ENCODE data around the gene MMS22L. TPM values are rescaled to one million over a fixed set of nuclear protein-coding genes. Genes with fewer than 3 reads are reported as not detected.

MMS22L gene
- total and polyA plus RNA-seq, 2 experiments from 2014 or later, result 11.7 to 49.5 TPM

- no peaks in the 10 kb centered on the region for H4K20me1 ChIP-seq (replicated peaks; ENCODE audit: insufficient read depth)
- H3K27ac ChIP-seq (ENCODE audit: low read depth), result no peak overlapping the region
- H3K36me3 ChIP-seq (ENCODE audit: insufficient read depth), result no peaks in the 10 kb centered on the region
- H3K9me2 ChIP-seq (ENCODE audit: insufficient read depth), result no peaks in the 10 kb centered on the region
- peaks cover 1% of the 10 kb centered on the region for H3K27me3 Mint-ChIP-seq (ENCODE audit: insufficient read depth, low read depth, poor library complexity)
- no peak for TF ChIP-seq EZH2phosphoT487 (IDR thresholded peaks at IDR 0.05; ENCODE audit: unreplicated experiment)
- TF ChIP-seq ZNF114 (CRISPR knock-in tag; IDR thresholded peaks at IDR 0.05), result no peak
- no peak for TF ChIP-seq STAT1 (IDR thresholded peaks at IDR 0.05; ENCODE audit: unreplicated experiment)
- no peak for TF ChIP-seq CTCF (conservative IDR thresholded peaks at IDR 0.05; ENCODE audit: low read depth in 2 of 2)
- TF ChIP-seq CREB1 (CRISPR knock-in tag; IDR thresholded peaks at IDR 0.05; ENCODE audit: low read depth), result no peak
- TF ChIP-seq REST (IDR thresholded peaks at IDR 0.05; ENCODE audit: unreplicated experiment), result no peak
- no peak for DNase-seq (ENCODE audit: low spot score)
- ATAC-seq, result no peak
- peaks cover 4% of the 10 kb centered on the region for H3K4me1 Mint-ChIP-seq
- 0 out of 3 replicates have a peak, but pooled peaks cover 2% of the 10 kb centered on the region for H3K36me3 Mint-ChIP-seq (ENCODE audit: low read depth)
- H3F3A ChIP-seq (replicated peaks; ENCODE audit: low read depth), result no peaks in the 10 kb centered on the region
- H3K4me3 Mint-ChIP-seq, result no peak overlapping the region
- H3K9me3 Mint-ChIP-seq, result no peaks in the 10 kb centered on the region
- no peaks in the 10 kb centered on the region for H3K27me3 ChIP-seq (ENCODE audit: insufficient read depth)
- H3K4me2 ChIP-seq, result no peak overlapping the region
- peaks cover 6% of the 10 kb centered on the region for H3K4me1 ChIP-seq (ENCODE audit: insufficient read depth)
- no peak overlapping the region for H2AFZ ChIP-seq
- H3K79me2 ChIP-seq (replicated peaks; ENCODE audit: insufficient read depth), result no peaks in the 10 kb centered on the region
- H3K27ac Mint-ChIP-seq, result no peak overlapping the region
- H3K4me3 ChIP-seq, result no peak overlapping the region
Measured at GRCh38 chr6:97195117-97195516, 87.9 kb downstream of the MMS22L start.

- DNase-seq (ENCODE audit: low spot score), result no peak
- Mint-ChIP-seq H3K4me3 (no peak overlapping the region), H3K27me3 (ENCODE audit: insufficient read depth, low read depth, poor library complexity) (peaks cover 1% of the 10 kb centered on the region), H3K9me3 (no peaks in the 10 kb centered on the region), H3K36me3 (ENCODE audit: low read depth) (0 out of 3 replicates have a peak, but pooled peaks cover 2% of the 10 kb centered on the region), H3K4me1 (peaks cover 4% of the 10 kb centered on the region), H3K27ac (no peak overlapping the region)
- Histone ChIP-seq H3K27me3 (ENCODE audit: insufficient read depth) (no peaks in the 10 kb centered on the region), H3F3A (replicated peaks; ENCODE audit: low read depth) (no peaks in the 10 kb centered on the region), H3K4me3 (no peak overlapping the region), H3K27ac (ENCODE audit: low read depth) (no peak overlapping the region), H4K20me1 (replicated peaks; ENCODE audit: insufficient read depth) (no peaks in the 10 kb centered on the region; the same call in 1 of the 2 replicates), H2AFZ (no peak overlapping the region), H3K9me2 (ENCODE audit: insufficient read depth) (no peaks in the 10 kb centered on the region), H3K79me2 (replicated peaks; ENCODE audit: insufficient read depth) (no peaks in the 10 kb centered on the region), H3K4me1 (ENCODE audit: insufficient read depth) (peaks cover 6% of the 10 kb centered on the region), H3K4me2 (no peak overlapping the region), H3K36me3 (ENCODE audit: insufficient read depth) (no peaks in the 10 kb centered on the region)
- ATAC-seq, result no peak
- TF ChIP-seq ZNF114 (CRISPR knock-in tag; IDR thresholded peaks at IDR 0.05) (no peak), EZH2phosphoT487 (IDR thresholded peaks at IDR 0.05; ENCODE audit: unreplicated experiment) (no peak), CREB1 (CRISPR knock-in tag; IDR thresholded peaks at IDR 0.05; ENCODE audit: low read depth) (no peak), EZH2 (IDR thresholded peaks at IDR 0.05; ENCODE audit: low read depth, unreplicated experiment) (no peak), ZNF331 (CRISPR knock-in tag; IDR thresholded peaks at IDR 0.05; ENCODE audit: low read depth) (no peak), JUNB (IDR thresholded peaks at IDR 0.05; ENCODE audit: unreplicated experiment) (no peak), STAT1 (IDR thresholded peaks at IDR 0.05; ENCODE audit: unreplicated experiment) (no peak), REST (IDR thresholded peaks at IDR 0.05; ENCODE audit: unreplicated experiment) (no peak), ETS1 (IDR thresholded peaks at IDR 0.05) (no peak), POLR2AphosphoS5 (IDR thresholded peaks at IDR 0.05; ENCODE audit: low read depth) (no peak)
Measured at GRCh38 chr6:97189767-97190166, 93.2 kb downstream of the MMS22L start.

Measured in GM23338 (cell line).